GM21723 (cell line): Measurements from ENCODE around the gene HDGFL3.
"Not testable (repeated sequence)": the region's sequence is repeated elsewhere in the genome, so short reads cannot be mapped to it uniquely, and the experiment has no call there.

Experiments
- ATAC-seq: cut with Tn5 transposase; IDR thresholded peaks from one replicate; pipeline ENCODE4 v1.9.1; 2021; ENCODE audit warnings: mild to moderate bottlenecking, moderate library complexity; ENCODE audit not compliant: unreplicated experiment

HDGFL3 gene

GRCh38 chr15:83207660-83208366, at the start of gene HDGFL3:
Gene HDGFL3 (minus strand): TSS chr15:83207823. CDS start chr15:83207414, 409 bp downstream.
- ATAC-seq: peak; percentile 46

GRCh38 chr15:83250781-83251180, 43.2 kb upstream of the HDGFL3 start:
- ATAC-seq: no peak

GRCh38 chr15:83249030-83249343, 41.4 kb upstream of the HDGFL3 start:
- ATAC-seq: no peak

GRCh38 chr15:83248151-83249029, 40.8 kb upstream of the HDGFL3 start:
- ATAC-seq: no peak

- no peak for ATAC-seq
These were observed 36.0 kb upstream of the HDGFL3 start for GRCh38 chr15:83243634-83244033.

- ATAC-seq: no peak
These were observed 22.6 kb upstream of the HDGFL3 start for GRCh38 chr15:83230242-83230641.

- no peak for ATAC-seq
These were observed 17.8 kb upstream of the HDGFL3 start for GRCh38 chr15:83225449-83225848.

GRCh38 chr15:83221781-83222180, 14.2 kb upstream of the HDGFL3 start:
- not testable (repeated sequence) for ATAC-seq

GRCh38 chr15:83219026-83219425, 11.4 kb upstream of the HDGFL3 start:
- no peak for ATAC-seq

GRCh38 chr15:83215306-83215705, 7.7 kb upstream of the HDGFL3 start:
- no peak for ATAC-seq

- ATAC-seq: no peak
These were observed 3.0 kb upstream of the HDGFL3 start for GRCh38 chr15:83210619-83211018.

- ATAC-seq: no peak
These were observed 1.7 kb upstream of the HDGFL3 start for GRCh38 chr15:83209333-83209732.

- no peak for ATAC-seq
These were observed 691 bp upstream of the HDGFL3 start for GRCh38 chr15:83208367-83208661.

- peak; percentile 38 for ATAC-seq
These were observed 489 bp downstream of the HDGFL3 start for GRCh38 chr15:83207009-83207659.

GRCh38 chr15:83206526-83207008, 1.1 kb downstream of the HDGFL3 start:
- ATAC-seq: no peak

- ATAC-seq: no peak
These were observed 1.8 kb downstream of the HDGFL3 start for GRCh38 chr15:83205725-83206324.

GRCh38 chr15:83204697-83205096, 2.9 kb downstream of the HDGFL3 start:
- no peak for ATAC-seq

GRCh38 chr15:83203543-83203942, 4.1 kb downstream of the HDGFL3 start:
- ATAC-seq: no peak

GRCh38 chr15:83200589-83200988, 7.0 kb downstream of the HDGFL3 start:
- no peak for ATAC-seq

GRCh38 chr15:83200162-83200561, 7.5 kb downstream of the HDGFL3 start:
- ATAC-seq: no peak

- peak; percentile 84 for ATAC-seq
These were observed 8.3 kb downstream of the HDGFL3 start for GRCh38 chr15:83199288-83199687.
